Endothelial cell of umbilical vein (primary cell): ENCODE data around the gene CHST12.

Experiments
- EZH2 ChIP-seq: IDR thresholded peaks from 2 replicates; pipeline ENCODE4 v1.6.1; 2012; ENCODE audit warnings: borderline replicate concordance, low read depth, mild to moderate bottlenecking, moderate library complexity, low read length, inconsistent platforms; ENCODE audit not compliant: severe bottlenecking
- GATA2 ChIP-seq: IDR thresholded peaks from 2 replicates; pipeline ENCODE4 v1.7.0; 2011; ENCODE audit warnings: low read depth, mild to moderate bottlenecking, moderate library complexity, mixed read lengths, low read length; ENCODE audit not compliant: insufficient read length, insufficient read depth
- POLR2A ChIP-seq: IDR thresholded peaks from 2 replicates; pipeline ENCODE4 v1.6.1; 2012; ENCODE audit warnings: low read depth, mild to moderate bottlenecking, control low read depth, low read length
- POLR2AphosphoS5 ChIP-seq: IDR thresholded peaks from 2 replicates; pipeline ENCODE4 v1.6.1; 2012; ENCODE audit warnings: low read depth, mild to moderate bottlenecking, control low read depth, low read length, moderate library complexity; ENCODE audit not compliant: insufficient read depth
- TF ChIP-seq, protein P1 (sequence below), 2 donors: IDR thresholded peaks; 1 replicate in 1 of 2; 2 replicates in 1 of 2; pipeline ENCODE4 v1.5.1; 2011; ENCODE audit warnings: low read length in 2 of 2, mild to moderate bottlenecking in 2 of 2, moderate library complexity in 2 of 2, control low read depth in 1 of 2, inconsistent platforms in 1 of 2, low read depth in 1 of 2; ENCODE audit not compliant: insufficient read depth in 1 of 2; ENCODE audit errors: extremely low read depth in 1 of 2
- TF ChIP-seq, protein P2 (sequence below): IDR thresholded peaks from 2 replicates; pipeline ENCODE4 v1.6.1; 2011; ENCODE audit not compliant: insufficient read depth, insufficient read length

GRCh38 chr7:2497065-2497464, 93.7 kb downstream of the CHST12 start:
- TF ChIP-seq POLR2AphosphoS5: no peak
- TF ChIP-seq, protein P1, sequence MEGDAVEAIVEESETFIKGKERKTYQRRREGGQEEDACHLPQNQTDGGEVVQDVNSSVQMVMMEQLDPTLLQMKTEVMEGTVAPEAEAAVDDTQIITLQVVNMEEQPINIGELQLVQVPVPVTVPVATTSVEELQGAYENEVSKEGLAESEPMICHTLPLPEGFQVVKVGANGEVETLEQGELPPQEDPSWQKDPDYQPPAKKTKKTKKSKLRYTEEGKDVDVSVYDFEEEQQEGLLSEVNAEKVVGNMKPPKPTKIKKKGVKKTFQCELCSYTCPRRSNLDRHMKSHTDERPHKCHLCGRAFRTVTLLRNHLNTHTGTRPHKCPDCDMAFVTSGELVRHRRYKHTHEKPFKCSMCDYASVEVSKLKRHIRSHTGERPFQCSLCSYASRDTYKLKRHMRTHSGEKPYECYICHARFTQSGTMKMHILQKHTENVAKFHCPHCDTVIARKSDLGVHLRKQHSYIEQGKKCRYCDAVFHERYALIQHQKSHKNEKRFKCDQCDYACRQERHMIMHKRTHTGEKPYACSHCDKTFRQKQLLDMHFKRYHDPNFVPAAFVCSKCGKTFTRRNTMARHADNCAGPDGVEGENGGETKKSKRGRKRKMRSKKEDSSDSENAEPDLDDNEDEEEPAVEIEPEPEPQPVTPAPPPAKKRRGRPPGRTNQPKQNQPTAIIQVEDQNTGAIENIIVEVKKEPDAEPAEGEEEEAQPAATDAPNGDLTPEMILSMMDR (IDR thresholded peaks at IDR 0.05; ENCODE audit: extremely low read depth in 1 of 2, insufficient read depth in 1 of 2, low read depth in 1 of 2, low read length in 2 of 2): no peak
- TF ChIP-seq POLR2A: no peak
- TF ChIP-seq, protein P2, sequence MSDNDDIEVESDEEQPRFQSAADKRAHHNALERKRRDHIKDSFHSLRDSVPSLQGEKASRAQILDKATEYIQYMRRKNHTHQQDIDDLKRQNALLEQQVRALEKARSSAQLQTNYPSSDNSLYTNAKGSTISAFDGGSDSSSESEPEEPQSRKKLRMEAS: no peak
- TF ChIP-seq EZH2: no peak
- TF ChIP-seq GATA2: no peak
